DND-41 (cell line): ENCODE measurements around the gene MSI2.

Experiments used
- EZH2 ChIP-seq: IDR thresholded peaks from 3 replicates; pipeline ENCODE4 v1.6.1; 2012; ENCODE audit warnings: borderline replicate concordance, low read depth, mild to moderate bottlenecking, moderate library complexity, low read length, inconsistent platforms; ENCODE audit not compliant: severe bottlenecking
- TF ChIP-seq, protein P1 (sequence below): IDR thresholded peaks from 2 replicates; pipeline ENCODE4 v1.5.1; 2012; ENCODE audit warnings: borderline replicate concordance, low read length, moderate library complexity, mild to moderate bottlenecking; ENCODE audit not compliant: poor library complexity, severe bottlenecking; ENCODE audit errors: extremely low read depth

- TF ChIP-seq, protein P1, sequence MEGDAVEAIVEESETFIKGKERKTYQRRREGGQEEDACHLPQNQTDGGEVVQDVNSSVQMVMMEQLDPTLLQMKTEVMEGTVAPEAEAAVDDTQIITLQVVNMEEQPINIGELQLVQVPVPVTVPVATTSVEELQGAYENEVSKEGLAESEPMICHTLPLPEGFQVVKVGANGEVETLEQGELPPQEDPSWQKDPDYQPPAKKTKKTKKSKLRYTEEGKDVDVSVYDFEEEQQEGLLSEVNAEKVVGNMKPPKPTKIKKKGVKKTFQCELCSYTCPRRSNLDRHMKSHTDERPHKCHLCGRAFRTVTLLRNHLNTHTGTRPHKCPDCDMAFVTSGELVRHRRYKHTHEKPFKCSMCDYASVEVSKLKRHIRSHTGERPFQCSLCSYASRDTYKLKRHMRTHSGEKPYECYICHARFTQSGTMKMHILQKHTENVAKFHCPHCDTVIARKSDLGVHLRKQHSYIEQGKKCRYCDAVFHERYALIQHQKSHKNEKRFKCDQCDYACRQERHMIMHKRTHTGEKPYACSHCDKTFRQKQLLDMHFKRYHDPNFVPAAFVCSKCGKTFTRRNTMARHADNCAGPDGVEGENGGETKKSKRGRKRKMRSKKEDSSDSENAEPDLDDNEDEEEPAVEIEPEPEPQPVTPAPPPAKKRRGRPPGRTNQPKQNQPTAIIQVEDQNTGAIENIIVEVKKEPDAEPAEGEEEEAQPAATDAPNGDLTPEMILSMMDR: no peak
- no peak for TF ChIP-seq EZH2
Measured at GRCh38 chr17:57387575-57387974, 131.3 kb downstream of the MSI2 start.
